HFF-Myc (cell line): ENCODE measurements around the gene PGP.

Source experiments
- DNase-seq: peaks from one replicate; pipeline ENCODE4 v3.0.0-alpha.2; 2011; ENCODE audit warnings: low read depth; ENCODE audit errors: extremely low read depth
- H3K4me3 ChIP-seq: replicated peaks from 2 replicates; pipeline ENCODE4 v1.5.1; 2011; ENCODE audit warnings: low read depth, mild to moderate bottlenecking, control low read depth, low read length
- TF ChIP-seq, protein P1 (sequence below): IDR thresholded peaks from 2 replicates; pipeline ENCODE4 v1.5.1; 2012; ENCODE audit warnings: mild to moderate bottlenecking, low read depth, low read length, control low read depth; ENCODE audit errors: missing control alignments

The PGP gene

DNA sequence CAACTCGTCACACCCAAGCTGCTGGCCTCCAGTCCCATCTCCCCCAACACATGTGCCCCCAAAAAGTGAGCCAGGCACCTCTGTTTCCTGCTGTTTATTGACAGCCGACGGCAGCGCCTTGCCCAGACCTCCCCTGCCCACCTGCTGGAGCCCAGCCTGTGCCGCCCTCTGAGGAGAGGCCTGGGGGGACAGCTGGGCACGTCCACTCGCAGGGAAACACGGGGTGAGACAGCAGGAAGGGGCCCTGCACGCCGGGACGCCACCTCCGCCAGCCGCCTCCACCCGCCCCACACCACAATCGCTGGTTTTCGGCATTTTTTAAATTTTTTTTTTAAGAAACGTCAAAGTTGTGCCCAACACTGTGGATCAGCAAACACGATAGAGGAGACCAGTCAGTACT is 37.5 kb downstream of the PGP start:
- no peak for DNase-seq
- H3K4me3 ChIP-seq, result no peak overlapping the region
- TF ChIP-seq, protein P1, sequence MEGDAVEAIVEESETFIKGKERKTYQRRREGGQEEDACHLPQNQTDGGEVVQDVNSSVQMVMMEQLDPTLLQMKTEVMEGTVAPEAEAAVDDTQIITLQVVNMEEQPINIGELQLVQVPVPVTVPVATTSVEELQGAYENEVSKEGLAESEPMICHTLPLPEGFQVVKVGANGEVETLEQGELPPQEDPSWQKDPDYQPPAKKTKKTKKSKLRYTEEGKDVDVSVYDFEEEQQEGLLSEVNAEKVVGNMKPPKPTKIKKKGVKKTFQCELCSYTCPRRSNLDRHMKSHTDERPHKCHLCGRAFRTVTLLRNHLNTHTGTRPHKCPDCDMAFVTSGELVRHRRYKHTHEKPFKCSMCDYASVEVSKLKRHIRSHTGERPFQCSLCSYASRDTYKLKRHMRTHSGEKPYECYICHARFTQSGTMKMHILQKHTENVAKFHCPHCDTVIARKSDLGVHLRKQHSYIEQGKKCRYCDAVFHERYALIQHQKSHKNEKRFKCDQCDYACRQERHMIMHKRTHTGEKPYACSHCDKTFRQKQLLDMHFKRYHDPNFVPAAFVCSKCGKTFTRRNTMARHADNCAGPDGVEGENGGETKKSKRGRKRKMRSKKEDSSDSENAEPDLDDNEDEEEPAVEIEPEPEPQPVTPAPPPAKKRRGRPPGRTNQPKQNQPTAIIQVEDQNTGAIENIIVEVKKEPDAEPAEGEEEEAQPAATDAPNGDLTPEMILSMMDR, result no peak

DNA sequence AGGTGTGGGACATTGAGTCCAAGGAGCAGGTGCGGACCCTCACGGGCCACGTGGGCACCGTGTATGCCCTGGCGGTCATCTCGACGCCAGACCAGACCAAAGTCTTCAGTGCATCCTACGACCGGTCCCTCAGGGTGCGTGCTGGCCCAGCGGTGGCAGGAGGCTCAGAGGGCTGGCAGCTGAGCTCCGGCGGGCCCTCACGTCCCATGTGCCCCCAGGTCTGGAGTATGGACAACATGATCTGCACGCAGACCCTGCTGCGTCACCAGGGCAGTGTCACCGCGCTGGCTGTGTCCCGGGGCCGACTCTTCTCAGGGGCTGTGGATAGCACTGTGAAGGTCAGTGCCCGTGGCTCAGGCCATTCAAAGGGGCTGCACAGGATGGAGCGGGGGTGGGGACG is 38.6 kb downstream of the PGP start:
- no peak for DNase-seq
- TF ChIP-seq, protein P1, result no peak
- H3K4me3 ChIP-seq, result no peak overlapping the region

DNA sequence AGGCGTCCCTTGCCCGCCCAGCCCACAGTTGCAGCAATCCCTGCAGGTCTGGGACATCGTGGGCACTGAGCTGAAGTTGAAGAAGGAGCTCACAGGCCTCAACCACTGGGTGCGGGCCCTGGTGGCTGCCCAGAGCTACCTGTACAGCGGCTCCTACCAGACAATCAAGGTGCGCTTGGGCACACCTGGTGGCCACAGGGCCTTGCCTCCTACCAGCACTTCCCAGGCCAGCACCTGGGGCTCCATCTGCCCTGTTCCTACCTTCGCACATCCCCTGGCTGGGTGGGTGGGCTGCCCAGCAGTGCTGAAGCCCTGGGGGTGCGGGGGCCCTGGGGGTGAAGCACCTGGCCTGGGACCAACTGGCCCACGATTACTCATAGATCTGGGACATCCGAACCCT is 39.2 kb downstream of the PGP start:
- TF ChIP-seq, protein P1, result no peak
- no peak for DNase-seq
- no peak overlapping the region for H3K4me3 ChIP-seq

DNA sequence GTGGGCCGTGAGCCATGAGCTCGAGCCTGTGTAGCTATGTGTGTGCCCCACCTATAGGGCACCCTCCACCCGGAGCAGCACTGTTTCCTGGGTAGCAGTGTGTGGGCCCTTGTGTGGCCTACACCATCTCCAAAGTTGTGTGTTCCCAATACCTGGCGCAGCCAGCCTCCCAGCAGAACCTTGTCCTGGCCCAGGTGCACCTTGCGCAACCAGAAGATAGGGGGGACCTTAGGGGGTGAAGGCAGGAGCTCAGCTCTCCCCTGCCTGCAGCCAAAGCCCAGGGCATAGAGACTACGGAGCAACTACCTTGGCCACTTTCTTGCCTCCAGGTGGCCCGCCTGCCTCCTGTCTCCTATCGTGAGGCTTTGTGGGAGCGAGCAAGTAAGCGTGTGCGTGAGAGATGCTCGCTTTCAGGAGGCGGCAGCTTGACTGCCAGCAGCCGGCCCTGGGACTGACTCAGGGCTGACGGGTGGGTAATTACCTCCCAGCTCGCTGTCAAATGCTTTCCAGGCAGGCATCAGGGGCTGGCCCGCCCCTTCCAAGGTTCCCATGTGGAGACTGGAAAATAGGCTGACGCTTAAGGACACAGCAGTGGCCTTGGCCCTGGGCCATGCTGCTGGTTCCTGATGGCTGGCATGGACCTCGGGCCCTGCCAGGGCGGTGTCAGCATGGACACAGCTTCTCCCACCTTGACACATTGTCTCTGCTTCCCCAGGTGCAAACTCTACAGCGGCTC is 40.1 kb downstream of the PGP start:
- H3K4me3 ChIP-seq, result no peak overlapping the region
- TF ChIP-seq, protein P1, result no peak
- DNase-seq, result no peak

DNA sequence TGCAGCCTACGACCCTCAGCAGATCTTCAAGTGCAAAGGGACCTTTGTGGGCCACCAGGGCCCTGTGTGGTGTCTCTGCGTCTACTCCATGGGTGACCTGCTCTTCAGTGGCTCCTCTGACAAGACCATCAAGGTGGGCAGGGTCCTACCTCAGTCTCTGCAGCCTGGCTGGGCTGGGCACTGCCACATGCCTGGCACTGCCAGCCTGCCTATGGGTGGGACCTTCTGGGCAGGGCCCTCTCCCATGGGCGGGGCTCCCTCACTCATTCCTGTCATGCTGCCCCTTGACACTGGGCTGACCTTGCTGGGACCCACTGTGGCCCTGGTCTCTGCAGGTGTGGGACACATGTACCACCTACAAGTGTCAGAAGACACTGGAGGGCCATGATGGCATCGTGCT is 40.7 kb downstream of the PGP start:
- no peak overlapping the region for H3K4me3 ChIP-seq
- no peak for DNase-seq
- TF ChIP-seq, protein P1, result no peak

DNA sequence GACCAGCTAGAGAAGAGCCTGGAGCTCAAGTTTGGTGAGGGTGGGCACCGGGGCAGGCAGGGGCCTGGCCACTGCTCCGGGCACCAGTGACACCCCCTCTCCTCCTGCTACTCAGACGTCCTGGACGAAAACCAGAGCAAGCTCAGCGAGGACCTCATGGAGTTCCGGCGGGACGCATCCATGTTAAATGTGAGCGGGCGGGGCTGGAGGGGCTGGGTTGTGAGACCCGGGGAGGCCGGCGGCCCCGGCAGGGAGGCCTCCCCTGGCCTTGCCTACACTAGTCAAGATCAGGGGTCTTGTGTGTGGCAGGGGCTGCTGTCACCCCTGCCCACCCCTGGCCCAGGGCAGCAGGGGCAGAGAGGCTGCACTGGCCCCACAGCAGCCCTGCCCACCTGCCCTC is 41.3 kb downstream of the PGP start:
- DNase-seq, result no peak
- H3K4me3 ChIP-seq, result no peak overlapping the region
- TF ChIP-seq, protein P1, result no peak
